Glomerular endothelial cell (primary cell): Measurements from ENCODE around the gene OR1J2. TPM values are rescaled to one million over a fixed set of nuclear protein-coding genes. Genes with fewer than 3 reads are reported as not detected.

ENCODE experiments used
- DNase-seq: peaks from one replicate; pipeline ENCODE4 v3.0.0-alpha.2; 2011; ENCODE audit warnings: low read depth, low spot score; ENCODE audit errors: extremely low read depth
- total RNA-seq: library from RNA; depleted of rRNA; stranded (reverse); fragments of >200 nt; gene quantifications from 2 replicates; pipeline ENCODE4 v1.2.3, GENCODE V29; 2015

OR1J2 gene
- total RNA-seq, 1 donor from 2014 or later: not detected

GRCh38 chr9:122546196-122546595, 35.6 kb downstream of the OR1J2 start:
- no peak for DNase-seq

- no peak for DNase-seq
Measured at GRCh38 chr9:122551371-122551770, 40.8 kb downstream of the OR1J2 start.

- DNase-seq: no peak
Measured at GRCh38 chr9:122552812-122553211, 42.2 kb downstream of the OR1J2 start, which contains the start of gene OR1N2. OR1N2 (plus strand) TSS chr9:122553112; CDS start chr9:122553212, 100 bp downstream.

Other genes with a start within 250 kb of the OR1J2 start
- gene RBM18, start 246.0 kb upstream of the OR1J2 start, total RNA-seq: 8.7 and 16.9 TPM in 2 replicates
- gene MRRF, start 245.9 kb upstream of the OR1J2 start, total RNA-seq: 20.2 and 26.7 TPM in 2 replicates
- 1.1 and 4.2 TPM in 2 replicates for gene PTGS1, start 139.8 kb upstream of the OR1J2 start, total RNA-seq
- gene OR1J1, start 32.9 kb upstream of the OR1J2 start, total RNA-seq: not detected in 2 replicates
- not detected in 2 replicates for gene OR1J4, start 8.3 kb downstream of the OR1J2 start, total RNA-seq
- gene OR1N1, start 16.5 kb downstream of the OR1J2 start, total RNA-seq: not detected in 2 replicates
- gene OR1N2, start 42.3 kb downstream of the OR1J2 start, total RNA-seq: not detected in 2 replicates
- 1.1 and 1.3 TPM in 2 replicates for gene OR1L8, start 72.6 kb downstream of the OR1J2 start, total RNA-seq
- gene OR1Q1, start 103.9 kb downstream of the OR1J2 start, total RNA-seq: not detected in 2 replicates
- gene OR1B1, start 146.8 kb downstream of the OR1J2 start, total RNA-seq: 0.39 TPM in 1 of 2 replicates, not detected in the other
- gene OR1L1, start 150.9 kb downstream of the OR1J2 start, total RNA-seq: not detected in 2 replicates
- gene OR1L3, start 164.3 kb downstream of the OR1J2 start, total RNA-seq: not detected in 2 replicates
- not detected in 2 replicates for gene OR1L4, start 213.2 kb downstream of the OR1J2 start, total RNA-seq
- gene OR1L6, start 231.5 kb downstream of the OR1J2 start, total RNA-seq: not detected in 2 replicates